GM12878 (cell line): Measurements from ENCODE around the gene CNNM1.
A peak's percentile ranks its signal among the peaks of the same experiment; 100 is the strongest.

Experiments
- EZH2 ChIP-seq: IDR thresholded peaks from 2 replicates; pipeline ENCODE4 v1.6.1; 2012; ENCODE audit warnings: low read depth, mild to moderate bottlenecking, control low read depth, inconsistent platforms, low read length, borderline replicate concordance; ENCODE audit not compliant: control insufficient read depth
- FOXK2 ChIP-seq: fragments of 450-650 bp; IDR thresholded peaks from 2 replicates; pipeline ENCODE4 v1.6.1; 2017; ENCODE audit warnings: mild to moderate bottlenecking, moderate library complexity
- HDGF ChIP-seq: fragments of 450-650 bp; IDR thresholded peaks from 2 replicates; pipeline ENCODE4 v1.6.1; 2016; ENCODE audit warnings: antibody characterized with exemption
- MYC ChIP-seq: IDR thresholded peaks from 2 replicates; pipeline ENCODE4 v1.6.1; 2011; ENCODE audit warnings: mild to moderate bottlenecking, low read length, moderate library complexity, inconsistent platforms; ENCODE audit not compliant: insufficient read depth, insufficient replicate concordance, insufficient read length, severe bottlenecking
- NR2F1 ChIP-seq: fragments of 450-650 bp; conservative IDR thresholded peaks from 2 replicates; pipeline ENCODE4 v1.6.1; 2017; ENCODE audit warnings: mild to moderate bottlenecking
- RFX5 ChIP-seq: IDR thresholded peaks from 2 replicates; pipeline ENCODE4 v1.6.1; 2011; ENCODE audit warnings: low read depth, low read length, improper control_type of control experiment
- SREBF2 ChIP-seq: IDR thresholded peaks from 2 replicates; pipeline ENCODE4 v1.6.1; 2012; ENCODE audit warnings: mild to moderate bottlenecking, low read length
- YY1 ChIP-seq: IDR thresholded peaks from 2 replicates; pipeline ENCODE4 v1.6.1; 2011; ENCODE audit warnings: low read depth, mild to moderate bottlenecking, low read length
- TF ChIP-seq, protein P1 (sequence below), 3 experiments: IDR thresholded peaks in 2 of 3; conservative IDR thresholded peaks in 1 of 3; 2 replicates each; pipeline ENCODE4 v1.5.1; 2011; ENCODE audit warnings: low read depth in 3 of 3, low read length in 3 of 3, mild to moderate bottlenecking in 3 of 3, control low read depth in 2 of 3, moderate library complexity in 2 of 3, inconsistent platforms in 1 of 3, mixed read lengths in 1 of 3; ENCODE audit not compliant: control insufficient read depth in 2 of 3, insufficient read depth in 1 of 3; ENCODE audit errors: extremely low read depth in 1 of 3
- TF ChIP-seq, protein P2 (sequence below): fragments of 150-350 bp; IDR thresholded peaks from 2 replicates; pipeline ENCODE4 v1.6.1; 2016; ENCODE audit warnings: low read depth, low read length
- TF ChIP-seq, protein P3 (sequence below): IDR thresholded peaks from 2 replicates; pipeline ENCODE4 v1.6.1; 2012; ENCODE audit warnings: low read depth, low read length, improper control_type of control experiment

DNA sequence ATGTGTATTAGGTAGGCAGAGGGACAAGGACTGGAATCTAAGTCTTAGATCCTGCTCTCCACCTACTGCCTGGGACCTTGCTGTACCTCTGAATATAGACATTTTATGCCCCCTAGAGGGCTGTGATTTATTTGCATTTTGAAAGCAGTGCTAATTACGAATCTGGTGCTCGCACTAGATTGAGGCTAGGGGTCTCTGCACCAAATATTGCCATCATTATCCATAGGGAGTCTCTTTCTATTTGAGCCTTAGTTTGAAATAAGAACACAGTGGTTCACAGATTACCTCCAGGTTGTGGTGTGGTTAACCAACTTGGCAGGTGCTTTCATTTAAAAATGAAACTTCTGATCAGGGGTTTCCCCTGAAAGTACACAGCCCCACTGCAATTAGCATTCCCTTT is 41.8 kb downstream of the CNNM1 start:
- TF ChIP-seq, protein P1, sequence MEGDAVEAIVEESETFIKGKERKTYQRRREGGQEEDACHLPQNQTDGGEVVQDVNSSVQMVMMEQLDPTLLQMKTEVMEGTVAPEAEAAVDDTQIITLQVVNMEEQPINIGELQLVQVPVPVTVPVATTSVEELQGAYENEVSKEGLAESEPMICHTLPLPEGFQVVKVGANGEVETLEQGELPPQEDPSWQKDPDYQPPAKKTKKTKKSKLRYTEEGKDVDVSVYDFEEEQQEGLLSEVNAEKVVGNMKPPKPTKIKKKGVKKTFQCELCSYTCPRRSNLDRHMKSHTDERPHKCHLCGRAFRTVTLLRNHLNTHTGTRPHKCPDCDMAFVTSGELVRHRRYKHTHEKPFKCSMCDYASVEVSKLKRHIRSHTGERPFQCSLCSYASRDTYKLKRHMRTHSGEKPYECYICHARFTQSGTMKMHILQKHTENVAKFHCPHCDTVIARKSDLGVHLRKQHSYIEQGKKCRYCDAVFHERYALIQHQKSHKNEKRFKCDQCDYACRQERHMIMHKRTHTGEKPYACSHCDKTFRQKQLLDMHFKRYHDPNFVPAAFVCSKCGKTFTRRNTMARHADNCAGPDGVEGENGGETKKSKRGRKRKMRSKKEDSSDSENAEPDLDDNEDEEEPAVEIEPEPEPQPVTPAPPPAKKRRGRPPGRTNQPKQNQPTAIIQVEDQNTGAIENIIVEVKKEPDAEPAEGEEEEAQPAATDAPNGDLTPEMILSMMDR (IDR thresholded peaks at IDR 0.05 in 2 of 3, conservative IDR thresholded peaks at IDR 0.05 in 1 of 3; ENCODE audit: control insufficient read depth in 2 of 3, extremely low read depth in 1 of 3, insufficient read depth in 1 of 3, low read depth in 3 of 3, low read length in 3 of 3), result peak in 2 of 3 experiments; percentile 8 to 48; a peak in 3 of 6 replicates
- TF ChIP-seq MYC (no peak), SREBF2 (no peak), HDGF (no peak), FOXK2 (no peak), RFX5 (no peak), EZH2 (no peak), YY1 (no peak), NR2F1 (no peak)
- TF ChIP-seq, protein P2, sequence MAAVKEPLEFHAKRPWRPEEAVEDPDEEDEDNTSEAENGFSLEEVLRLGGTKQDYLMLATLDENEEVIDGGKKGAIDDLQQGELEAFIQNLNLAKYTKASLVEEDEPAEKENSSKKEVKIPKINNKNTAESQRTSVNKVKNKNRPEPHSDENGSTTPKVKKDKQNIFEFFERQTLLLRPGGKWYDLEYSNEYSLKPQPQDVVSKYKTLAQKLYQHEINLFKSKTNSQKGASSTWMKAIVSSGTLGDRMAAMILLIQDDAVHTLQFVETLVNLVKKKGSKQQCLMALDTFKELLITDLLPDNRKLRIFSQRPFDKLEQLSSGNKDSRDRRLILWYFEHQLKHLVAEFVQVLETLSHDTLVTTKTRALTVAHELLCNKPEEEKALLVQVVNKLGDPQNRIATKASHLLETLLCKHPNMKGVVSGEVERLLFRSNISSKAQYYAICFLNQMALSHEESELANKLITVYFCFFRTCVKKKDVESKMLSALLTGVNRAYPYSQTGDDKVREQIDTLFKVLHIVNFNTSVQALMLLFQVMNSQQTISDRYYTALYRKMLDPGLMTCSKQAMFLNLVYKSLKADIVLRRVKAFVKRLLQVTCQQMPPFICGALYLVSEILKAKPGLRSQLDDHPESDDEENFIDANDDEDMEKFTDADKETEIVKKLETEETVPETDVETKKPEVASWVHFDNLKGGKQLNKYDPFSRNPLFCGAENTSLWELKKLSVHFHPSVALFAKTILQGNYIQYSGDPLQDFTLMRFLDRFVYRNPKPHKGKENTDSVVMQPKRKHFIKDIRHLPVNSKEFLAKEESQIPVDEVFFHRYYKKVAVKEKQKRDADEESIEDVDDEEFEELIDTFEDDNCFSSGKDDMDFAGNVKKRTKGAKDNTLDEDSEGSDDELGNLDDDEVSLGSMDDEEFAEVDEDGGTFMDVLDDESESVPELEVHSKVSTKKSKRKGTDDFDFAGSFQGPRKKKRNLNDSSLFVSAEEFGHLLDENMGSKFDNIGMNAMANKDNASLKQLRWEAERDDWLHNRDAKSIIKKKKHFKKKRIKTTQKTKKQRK, result no peak
- TF ChIP-seq, protein P3, sequence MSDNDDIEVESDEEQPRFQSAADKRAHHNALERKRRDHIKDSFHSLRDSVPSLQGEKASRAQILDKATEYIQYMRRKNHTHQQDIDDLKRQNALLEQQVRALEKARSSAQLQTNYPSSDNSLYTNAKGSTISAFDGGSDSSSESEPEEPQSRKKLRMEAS, result no peak
